ENCODE measurements around the gene ACY1. TPM values are rescaled to one million over a fixed set of nuclear protein-coding genes. Genes with fewer than 3 reads are reported as not detected.

The ACY1 gene
- total RNA-seq, 1 donor from 2014 or later: 95.8 TPM

DNA sequence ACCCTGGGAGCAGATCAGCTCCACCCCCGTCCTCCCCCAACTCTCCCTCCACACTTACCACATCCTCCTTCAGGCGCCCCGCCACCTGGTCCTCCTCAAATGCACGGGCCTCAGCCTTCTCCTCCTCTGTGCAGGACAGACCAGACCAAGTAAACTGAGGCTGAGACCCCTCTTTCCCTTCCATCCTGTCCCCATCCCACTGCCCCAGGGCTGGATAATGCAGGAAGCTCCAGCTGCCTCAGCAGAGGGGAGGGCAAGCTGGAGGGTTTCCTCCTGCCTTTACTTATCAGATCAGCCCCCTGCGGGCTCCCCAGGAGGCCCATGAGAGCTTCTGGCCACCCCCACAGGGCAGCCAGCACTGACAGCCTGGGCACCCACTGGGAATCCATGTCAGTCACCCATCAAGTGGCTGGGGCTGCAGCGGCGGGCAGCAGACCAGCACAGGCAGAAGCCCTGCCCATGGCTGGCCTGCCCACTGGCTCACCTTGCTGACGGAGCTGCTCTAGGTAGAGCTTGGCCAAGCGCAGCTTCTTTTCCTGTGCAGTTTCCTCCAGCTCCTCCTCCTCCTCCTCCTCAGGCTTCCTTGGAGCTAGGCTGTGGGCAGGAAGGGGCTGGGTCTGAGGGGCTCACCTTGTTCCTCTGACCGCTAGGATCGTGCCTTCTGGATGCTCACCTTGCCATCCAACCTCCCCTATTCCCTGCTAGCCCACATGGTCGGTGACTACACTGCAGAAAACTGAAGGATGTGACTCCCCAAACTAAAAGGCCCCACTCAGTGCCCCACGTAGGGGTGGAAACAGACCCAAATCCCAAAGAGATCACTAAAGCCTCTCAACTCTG is 45.5 kb upstream of the ACY1 start:
- no peak for DNase-seq (ENCODE audit: low read depth)
- no peak overlapping the region for H3K4me3 ChIP-seq (ENCODE audit: low read depth, low read length)
- TF ChIP-seq, protein P1, sequence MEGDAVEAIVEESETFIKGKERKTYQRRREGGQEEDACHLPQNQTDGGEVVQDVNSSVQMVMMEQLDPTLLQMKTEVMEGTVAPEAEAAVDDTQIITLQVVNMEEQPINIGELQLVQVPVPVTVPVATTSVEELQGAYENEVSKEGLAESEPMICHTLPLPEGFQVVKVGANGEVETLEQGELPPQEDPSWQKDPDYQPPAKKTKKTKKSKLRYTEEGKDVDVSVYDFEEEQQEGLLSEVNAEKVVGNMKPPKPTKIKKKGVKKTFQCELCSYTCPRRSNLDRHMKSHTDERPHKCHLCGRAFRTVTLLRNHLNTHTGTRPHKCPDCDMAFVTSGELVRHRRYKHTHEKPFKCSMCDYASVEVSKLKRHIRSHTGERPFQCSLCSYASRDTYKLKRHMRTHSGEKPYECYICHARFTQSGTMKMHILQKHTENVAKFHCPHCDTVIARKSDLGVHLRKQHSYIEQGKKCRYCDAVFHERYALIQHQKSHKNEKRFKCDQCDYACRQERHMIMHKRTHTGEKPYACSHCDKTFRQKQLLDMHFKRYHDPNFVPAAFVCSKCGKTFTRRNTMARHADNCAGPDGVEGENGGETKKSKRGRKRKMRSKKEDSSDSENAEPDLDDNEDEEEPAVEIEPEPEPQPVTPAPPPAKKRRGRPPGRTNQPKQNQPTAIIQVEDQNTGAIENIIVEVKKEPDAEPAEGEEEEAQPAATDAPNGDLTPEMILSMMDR (conservative IDR thresholded peaks at IDR 0.05; ENCODE audit: low read depth, low read length): no peak

DNA sequence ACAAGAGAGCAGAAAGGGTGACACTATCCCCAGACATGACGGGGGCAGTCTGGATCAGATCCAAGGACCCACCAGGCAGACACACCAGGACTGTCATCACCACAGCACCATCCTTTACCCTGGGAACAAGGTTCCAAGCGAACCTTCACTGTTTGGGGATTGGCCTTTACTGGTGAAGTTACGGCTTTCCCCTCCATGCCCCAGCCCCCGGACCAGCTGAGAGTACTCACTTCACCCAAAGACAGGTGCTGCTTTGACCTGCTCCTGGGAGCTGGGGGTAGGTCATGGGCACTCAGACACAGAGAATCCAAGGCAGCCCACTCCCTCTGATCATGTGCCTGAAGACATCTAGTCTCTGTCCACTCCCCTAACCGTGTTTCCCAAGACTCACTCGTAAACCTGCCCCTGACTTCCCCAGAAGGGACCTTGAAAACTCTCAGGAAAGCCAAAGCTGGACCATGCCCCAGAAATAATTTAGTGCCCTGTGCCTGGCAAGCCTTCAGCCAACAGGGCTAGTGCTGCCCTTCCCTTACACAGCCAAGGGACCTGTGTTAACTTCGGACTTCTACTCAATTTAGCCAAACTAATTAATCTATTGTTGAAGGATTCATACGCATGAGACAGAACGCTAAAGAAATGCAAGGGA is 44.4 kb upstream of the ACY1 start:
- TF ChIP-seq, protein P1 (conservative IDR thresholded peaks at IDR 0.05; ENCODE audit: low read depth, low read length): no peak
- no peak for DNase-seq (ENCODE audit: low read depth)
- H3K4me3 ChIP-seq (ENCODE audit: low read depth, low read length): no peak overlapping the region

DNA sequence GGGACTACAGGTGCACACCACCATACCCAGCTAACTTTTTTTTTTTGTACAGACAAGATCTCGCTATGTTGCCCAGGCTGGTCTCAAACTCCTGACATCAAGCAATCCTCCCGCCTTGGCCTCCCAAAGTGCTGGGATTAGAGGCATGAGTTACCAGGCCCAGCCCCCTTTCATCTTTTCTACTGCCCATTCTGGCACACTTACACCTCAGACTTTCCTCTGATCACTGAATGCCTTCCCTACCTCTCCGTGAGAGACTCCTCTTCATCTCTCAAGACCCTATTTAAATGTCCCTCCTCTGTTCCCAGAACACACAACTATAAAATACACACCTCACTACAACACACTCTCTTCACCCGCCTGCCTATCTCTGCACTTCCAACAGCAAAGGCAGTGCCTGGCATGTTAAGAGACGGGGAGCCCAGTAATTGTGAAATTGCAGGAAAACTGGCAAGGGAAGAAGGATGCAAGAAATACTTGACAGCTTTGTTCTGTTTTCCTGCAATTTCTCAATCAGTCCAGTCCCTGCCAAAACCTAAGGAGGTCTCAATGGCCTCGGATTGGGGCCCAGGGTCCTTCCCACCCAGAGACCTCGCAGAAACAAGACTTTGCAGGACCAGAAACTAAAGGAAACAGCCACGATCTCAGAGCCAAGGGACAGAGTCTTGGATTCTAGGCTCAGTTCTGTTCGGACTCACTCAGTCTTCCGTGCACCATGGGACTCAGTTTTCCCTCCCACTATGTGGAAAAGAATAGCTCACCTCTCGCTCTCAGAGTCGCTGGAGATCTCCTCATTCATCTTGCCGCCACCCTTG is 42.5 kb upstream of the ACY1 start:
- TF ChIP-seq, protein P1 (conservative IDR thresholded peaks at IDR 0.05; ENCODE audit: low read depth, low read length): no peak
- peak overlapping the region; percentile 77 for H3K4me3 ChIP-seq (ENCODE audit: low read depth, low read length)
- DNase-seq (ENCODE audit: low read depth): no peak

DNA sequence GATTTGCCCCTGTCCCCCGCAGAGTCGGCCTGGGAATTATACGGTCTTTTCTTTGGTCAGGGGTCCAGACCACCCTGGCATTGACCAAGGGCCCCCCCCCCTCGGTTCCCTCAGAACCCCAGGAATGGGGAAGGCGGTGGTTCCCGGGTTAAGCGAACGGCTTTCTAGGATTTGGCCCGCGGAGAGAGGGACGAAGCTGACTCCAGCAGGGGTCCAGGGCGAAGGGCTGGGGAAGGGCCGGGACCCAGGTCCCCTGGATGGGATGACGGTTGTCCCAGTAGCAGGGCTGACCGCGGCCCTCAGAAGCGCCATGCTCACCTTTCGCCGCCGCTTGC is 41.9 kb upstream of the ACY1 start:
- DNase-seq (ENCODE audit: low read depth): no peak
- TF ChIP-seq, protein P1 (conservative IDR thresholded peaks at IDR 0.05; ENCODE audit: low read depth, low read length): no peak
- H3K4me3 ChIP-seq (ENCODE audit: low read depth, low read length): peak overlapping the region; percentile 77

DNA sequence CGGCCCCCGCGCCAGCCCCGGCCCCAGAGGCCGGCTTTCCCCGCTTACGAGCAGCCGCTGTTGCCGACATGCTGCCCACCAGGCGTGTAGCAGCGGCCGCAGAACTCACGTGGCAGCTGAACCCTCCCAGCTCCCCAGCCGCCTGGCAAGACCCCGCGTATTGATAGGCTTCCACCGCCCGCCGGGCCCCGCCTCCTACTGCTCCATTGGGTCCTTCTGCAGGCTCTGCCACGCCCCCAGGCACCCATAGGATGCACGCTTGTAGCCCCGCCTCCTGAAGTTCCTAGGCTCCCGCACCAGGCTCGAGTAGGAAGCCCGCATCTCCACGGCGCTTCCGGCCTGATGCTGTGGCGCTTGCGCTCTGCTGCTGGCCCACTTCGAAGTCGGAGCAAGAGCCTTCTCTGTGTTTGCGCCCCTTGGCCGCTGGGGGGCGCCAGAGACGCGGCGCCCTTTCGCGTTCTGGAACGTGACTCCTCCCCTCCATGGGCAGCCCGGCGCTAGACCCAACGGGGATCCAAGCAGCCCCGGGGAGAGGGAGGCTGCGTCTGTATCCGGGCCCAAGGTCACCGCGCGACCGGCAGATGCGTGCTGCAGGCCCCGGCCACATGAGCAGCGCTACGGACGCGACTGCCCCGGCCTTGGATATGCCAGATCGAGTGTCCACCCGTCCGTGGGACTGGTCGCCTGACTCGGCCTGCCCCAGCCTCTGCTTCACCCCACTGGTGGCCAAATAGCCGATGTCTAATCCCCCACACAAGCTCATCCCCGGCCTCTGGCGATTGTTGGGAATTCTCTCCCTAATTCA is 41.3 kb upstream of the ACY1 start, which contains the start of the genes PARP3 and RRP9:
Gene PARP3, plus strand, starts transcription at position 566 of the 805 bp plus-strand sequence. CDS start 993 bp downstream, outside the sequence.
Gene RRP9, minus strand, starts transcription at position 107 of the 805 bp plus-strand sequence. Its CDS starts 37 bp downstream, at position 70.
- DNase-seq (ENCODE audit: low read depth): peak; percentile 95
- peak within 1 kb of the TSS; percentile 77 for H3K4me3 ChIP-seq (ENCODE audit: low read depth, low read length)
- TF ChIP-seq, protein P1 (conservative IDR thresholded peaks at IDR 0.05; ENCODE audit: low read depth, low read length): peak; percentile 97
